GM12878 (cell line): Measurements from ENCODE around the gene TMIGD3. TPM values are rescaled to one million over a fixed set of nuclear protein-coding genes. Genes with fewer than 3 reads are reported as not detected.

Source experiments
- BCL11A ChIP-seq: IDR thresholded peaks from 2 replicates; pipeline ENCODE4 v1.6.1; 2011; ENCODE audit warnings: low read depth, low read length
- BHLHE40 ChIP-seq, 2 experiments: fragments of 450-650 bp in 1 of 2; IDR thresholded peaks; 2 replicates each; pipeline ENCODE4 v1.6.1; 2011 to 2017; ENCODE audit warnings: low read depth in 2 of 2, borderline replicate concordance in 1 of 2, improper control_type of control experiment in 1 of 2, low read length in 1 of 2, mild to moderate bottlenecking in 1 of 2
- BRCA1 ChIP-seq: IDR thresholded peaks from 2 replicates; pipeline ENCODE4 v1.6.1; 2011; ENCODE audit warnings: low read depth, low read length, improper control_type of control experiment
- CBX5 ChIP-seq: sonication (generic); IDR thresholded peaks from 2 replicates; pipeline ENCODE4 v1.6.1; 2016; ENCODE audit warnings: low read depth, moderate library complexity, mild to moderate bottlenecking, inconsistent platforms
- CHD1 ChIP-seq: IDR thresholded peaks from 2 replicates; pipeline ENCODE4 v1.6.1; 2012; ENCODE audit warnings: low read depth, low read length, improper control_type of control experiment
- IKZF1 ChIP-seq: fragments of 450-650 bp; conservative IDR thresholded peaks from 2 replicates; pipeline ENCODE4 v1.6.1; 2017; ENCODE audit warnings: antibody characterized with exemption, mild to moderate bottlenecking
- JUNB ChIP-seq: IDR thresholded peaks from 2 replicates; pipeline ENCODE4 v1.6.1; 2016; ENCODE audit warnings: antibody characterized with exemption, mild to moderate bottlenecking
- NR2C1 ChIP-seq: fragments of 450-650 bp; IDR thresholded peaks from 2 replicates; pipeline ENCODE4 v1.6.1; 2017; ENCODE audit warnings: antibody characterized with exemption, mild to moderate bottlenecking, moderate library complexity
- POU2F2 ChIP-seq: IDR thresholded peaks from 3 replicates; pipeline ENCODE4 v1.6.1; 2011; ENCODE audit warnings: low read depth, mild to moderate bottlenecking, low read length, borderline replicate concordance
- RBBP5 ChIP-seq: fragments of 200-600 bp; sonication (generic); conservative IDR thresholded peaks from 2 replicates; pipeline ENCODE4 v1.6.1; 2016
- SPI1 ChIP-seq: IDR thresholded peaks from 2 replicates; pipeline ENCODE4 v1.6.1; 2011; ENCODE audit warnings: low read depth, mild to moderate bottlenecking, low read length, moderate library complexity, borderline replicate concordance; ENCODE audit not compliant: insufficient read depth
- SUPT20H ChIP-seq: IDR thresholded peaks from 2 replicates; pipeline ENCODE4 v1.6.1; 2011; ENCODE audit warnings: low read depth, mild to moderate bottlenecking, low read length, moderate library complexity, borderline replicate concordance; ENCODE audit not compliant: control insufficient read depth
- SUZ12 ChIP-seq: fragments of 200-600 bp; sonication (generic); IDR thresholded peaks from one replicate; pipeline ENCODE4 v1.6.1; 2018; ENCODE audit warnings: antibody characterized with exemption, mild to moderate bottlenecking; ENCODE audit not compliant: unreplicated experiment
- ZBED1 ChIP-seq: IDR thresholded peaks from 2 replicates; pipeline ENCODE4 v1.6.1; 2016; ENCODE audit warnings: borderline replicate concordance
- ZNF384 ChIP-seq: IDR thresholded peaks from 2 replicates; pipeline ENCODE4 v1.6.1; 2012; ENCODE audit warnings: low read depth, mild to moderate bottlenecking, low read length, improper control_type of control experiment, borderline replicate concordance
- polyA plus RNA-seq, 11 experiments: library from polyadenylated mRNA; depleted of rRNA in 4 of 11; unstranded in 6 of 11; stranded (reverse) in 5 of 11; fragments of >200 nt; fragmentation: Nextera tagmentation in 4 of 11; fragmentation: Illumina TruSeq in 1 of 11; extraction: Ambion mirVana in 4 of 11; extraction: Trizol in 1 of 11; gene quantifications; 1 replicate in 1 of 11; 2 replicates in 10 of 11; pipeline versions ENCODE4 v1.2.1 to v1.2.3, GENCODE V29; 2011 to 2016; ENCODE audit warnings: inconsistent platforms in 2 of 11, missing spikeins in 2 of 11, low read depth in 1 of 11
- total RNA-seq, 4 experiments: library from RNA; depleted of rRNA in 3 of 4; stranded (reverse); fragments of >200 nt in 3 of 4; fragmentation: Illumina TruSeq in 1 of 4; extraction: Trizol in 1 of 4; gene quantifications; 2 replicates each; pipeline versions ENCODE4 v1.2.1 to v1.2.3, GENCODE V29; 2013 to 2021
- TF ChIP-seq, protein P1 (sequence below): IDR thresholded peaks from 2 replicates; pipeline ENCODE4 v1.6.1; 2012; ENCODE audit warnings: mild to moderate bottlenecking, low read depth, low read length
- TF ChIP-seq, protein P2 (sequence below), 3 experiments: IDR thresholded peaks in 2 of 3; conservative IDR thresholded peaks in 1 of 3; 2 replicates each; pipeline ENCODE4 v1.5.1; 2011; ENCODE audit warnings: low read depth in 3 of 3, low read length in 3 of 3, mild to moderate bottlenecking in 3 of 3, control low read depth in 2 of 3, moderate library complexity in 2 of 3, inconsistent platforms in 1 of 3, mixed read lengths in 1 of 3; ENCODE audit not compliant: control insufficient read depth in 2 of 3, insufficient read depth in 1 of 3; ENCODE audit errors: extremely low read depth in 1 of 3
- TF ChIP-seq, protein P3 (sequence below): IDR thresholded peaks from 2 replicates; pipeline ENCODE4 v1.6.1; 2012; ENCODE audit warnings: low read depth, low read length, improper control_type of control experiment

TMIGD3 gene
- total and polyA plus RNA-seq, 10 of the 15 experiments (the other 5 are each of a cell fraction or from before 2014, with no cell fraction given) = 0.17 TPM; not detected in 9

DNA sequence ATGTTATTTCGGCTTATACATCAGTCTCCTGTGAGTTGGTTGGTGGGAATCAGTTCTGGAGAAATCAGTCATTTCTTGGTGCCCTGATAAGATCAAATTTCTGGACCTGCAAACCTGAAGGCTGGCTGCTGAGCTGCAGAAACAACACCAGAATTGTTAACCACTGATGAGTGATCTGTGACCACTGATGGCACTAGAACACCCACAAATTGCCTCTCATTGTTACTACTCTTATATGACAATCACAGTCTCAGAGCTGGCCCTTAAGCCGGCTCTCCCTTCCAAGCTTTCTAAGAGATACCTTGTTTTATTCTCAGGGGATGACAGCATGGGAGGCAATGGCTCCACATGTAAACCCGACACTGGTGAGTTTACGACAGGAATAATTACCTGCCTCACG lies 27.7 kb downstream of the TMIGD3 start (continued):
- TF ChIP-seq, protein P1, sequence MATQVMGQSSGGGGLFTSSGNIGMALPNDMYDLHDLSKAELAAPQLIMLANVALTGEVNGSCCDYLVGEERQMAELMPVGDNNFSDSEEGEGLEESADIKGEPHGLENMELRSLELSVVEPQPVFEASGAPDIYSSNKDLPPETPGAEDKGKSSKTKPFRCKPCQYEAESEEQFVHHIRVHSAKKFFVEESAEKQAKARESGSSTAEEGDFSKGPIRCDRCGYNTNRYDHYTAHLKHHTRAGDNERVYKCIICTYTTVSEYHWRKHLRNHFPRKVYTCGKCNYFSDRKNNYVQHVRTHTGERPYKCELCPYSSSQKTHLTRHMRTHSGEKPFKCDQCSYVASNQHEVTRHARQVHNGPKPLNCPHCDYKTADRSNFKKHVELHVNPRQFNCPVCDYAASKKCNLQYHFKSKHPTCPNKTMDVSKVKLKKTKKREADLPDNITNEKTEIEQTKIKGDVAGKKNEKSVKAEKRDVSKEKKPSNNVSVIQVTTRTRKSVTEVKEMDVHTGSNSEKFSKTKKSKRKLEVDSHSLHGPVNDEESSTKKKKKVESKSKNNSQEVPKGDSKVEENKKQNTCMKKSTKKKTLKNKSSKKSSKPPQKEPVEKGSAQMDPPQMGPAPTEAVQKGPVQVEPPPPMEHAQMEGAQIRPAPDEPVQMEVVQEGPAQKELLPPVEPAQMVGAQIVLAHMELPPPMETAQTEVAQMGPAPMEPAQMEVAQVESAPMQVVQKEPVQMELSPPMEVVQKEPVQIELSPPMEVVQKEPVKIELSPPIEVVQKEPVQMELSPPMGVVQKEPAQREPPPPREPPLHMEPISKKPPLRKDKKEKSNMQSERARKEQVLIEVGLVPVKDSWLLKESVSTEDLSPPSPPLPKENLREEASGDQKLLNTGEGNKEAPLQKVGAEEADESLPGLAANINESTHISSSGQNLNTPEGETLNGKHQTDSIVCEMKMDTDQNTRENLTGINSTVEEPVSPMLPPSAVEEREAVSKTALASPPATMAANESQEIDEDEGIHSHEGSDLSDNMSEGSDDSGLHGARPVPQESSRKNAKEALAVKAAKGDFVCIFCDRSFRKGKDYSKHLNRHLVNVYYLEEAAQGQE = no peak
- TF ChIP-seq CBX5 = no peak
- TF ChIP-seq, protein P2, sequence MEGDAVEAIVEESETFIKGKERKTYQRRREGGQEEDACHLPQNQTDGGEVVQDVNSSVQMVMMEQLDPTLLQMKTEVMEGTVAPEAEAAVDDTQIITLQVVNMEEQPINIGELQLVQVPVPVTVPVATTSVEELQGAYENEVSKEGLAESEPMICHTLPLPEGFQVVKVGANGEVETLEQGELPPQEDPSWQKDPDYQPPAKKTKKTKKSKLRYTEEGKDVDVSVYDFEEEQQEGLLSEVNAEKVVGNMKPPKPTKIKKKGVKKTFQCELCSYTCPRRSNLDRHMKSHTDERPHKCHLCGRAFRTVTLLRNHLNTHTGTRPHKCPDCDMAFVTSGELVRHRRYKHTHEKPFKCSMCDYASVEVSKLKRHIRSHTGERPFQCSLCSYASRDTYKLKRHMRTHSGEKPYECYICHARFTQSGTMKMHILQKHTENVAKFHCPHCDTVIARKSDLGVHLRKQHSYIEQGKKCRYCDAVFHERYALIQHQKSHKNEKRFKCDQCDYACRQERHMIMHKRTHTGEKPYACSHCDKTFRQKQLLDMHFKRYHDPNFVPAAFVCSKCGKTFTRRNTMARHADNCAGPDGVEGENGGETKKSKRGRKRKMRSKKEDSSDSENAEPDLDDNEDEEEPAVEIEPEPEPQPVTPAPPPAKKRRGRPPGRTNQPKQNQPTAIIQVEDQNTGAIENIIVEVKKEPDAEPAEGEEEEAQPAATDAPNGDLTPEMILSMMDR (IDR thresholded peaks at IDR 0.05 in 2 of 3, conservative IDR thresholded peaks at IDR 0.05 in 1 of 3; ENCODE audit: control insufficient read depth in 2 of 3, extremely low read depth in 1 of 3, insufficient read depth in 1 of 3, low read depth in 3 of 3, low read length in 3 of 3) = no peak
- peak; percentile 27; the same call in 1 of the 2 replicates for TF ChIP-seq JUNB
- TF ChIP-seq ZBED1 = no peak
- TF ChIP-seq RBBP5 = no peak
- no peak for TF ChIP-seq SPI1
- TF ChIP-seq ZNF384 = no peak
- TF ChIP-seq BHLHE40 (IDR thresholded peaks at IDR 0.05; ENCODE audit: borderline replicate concordance in 1 of 2, low read depth in 2 of 2, low read length in 1 of 2) = peak in 1 of 2 experiments; percentile 33; a peak in 1 of 4 replicates
- no peak for TF ChIP-seq POU2F2
- TF ChIP-seq BRCA1 = no peak
- TF ChIP-seq NR2C1 = no peak
- no peak for TF ChIP-seq SUZ12
- TF ChIP-seq, protein P3, sequence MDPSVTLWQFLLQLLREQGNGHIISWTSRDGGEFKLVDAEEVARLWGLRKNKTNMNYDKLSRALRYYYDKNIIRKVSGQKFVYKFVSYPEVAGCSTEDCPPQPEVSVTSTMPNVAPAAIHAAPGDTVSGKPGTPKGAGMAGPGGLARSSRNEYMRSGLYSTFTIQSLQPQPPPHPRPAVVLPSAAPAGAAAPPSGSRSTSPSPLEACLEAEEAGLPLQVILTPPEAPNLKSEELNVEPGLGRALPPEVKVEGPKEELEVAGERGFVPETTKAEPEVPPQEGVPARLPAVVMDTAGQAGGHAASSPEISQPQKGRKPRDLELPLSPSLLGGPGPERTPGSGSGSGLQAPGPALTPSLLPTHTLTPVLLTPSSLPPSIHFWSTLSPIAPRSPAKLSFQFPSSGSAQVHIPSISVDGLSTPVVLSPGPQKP = no peak
- no peak for TF ChIP-seq SUPT20H
- peak; percentile 59; the same call in 1 of the 2 replicates for TF ChIP-seq BCL11A
- TF ChIP-seq CHD1 = no peak
- 0 out of 2 replicates have a peak, but pooled peaks have one; percentile 24 for TF ChIP-seq IKZF1
